ENCODE results near the gene MED10. TPM values are rescaled to one million over a fixed set of nuclear protein-coding genes. Genes with fewer than 3 reads are reported as not detected.
"Not testable (repeated sequence)": the region's sequence is repeated elsewhere in the genome, so short reads cannot be mapped to it uniquely, and the experiment has no call there.

The MED10 gene
- total RNA-seq, 1 donor from 2014 or later, result 31.8 TPM

DNA sequence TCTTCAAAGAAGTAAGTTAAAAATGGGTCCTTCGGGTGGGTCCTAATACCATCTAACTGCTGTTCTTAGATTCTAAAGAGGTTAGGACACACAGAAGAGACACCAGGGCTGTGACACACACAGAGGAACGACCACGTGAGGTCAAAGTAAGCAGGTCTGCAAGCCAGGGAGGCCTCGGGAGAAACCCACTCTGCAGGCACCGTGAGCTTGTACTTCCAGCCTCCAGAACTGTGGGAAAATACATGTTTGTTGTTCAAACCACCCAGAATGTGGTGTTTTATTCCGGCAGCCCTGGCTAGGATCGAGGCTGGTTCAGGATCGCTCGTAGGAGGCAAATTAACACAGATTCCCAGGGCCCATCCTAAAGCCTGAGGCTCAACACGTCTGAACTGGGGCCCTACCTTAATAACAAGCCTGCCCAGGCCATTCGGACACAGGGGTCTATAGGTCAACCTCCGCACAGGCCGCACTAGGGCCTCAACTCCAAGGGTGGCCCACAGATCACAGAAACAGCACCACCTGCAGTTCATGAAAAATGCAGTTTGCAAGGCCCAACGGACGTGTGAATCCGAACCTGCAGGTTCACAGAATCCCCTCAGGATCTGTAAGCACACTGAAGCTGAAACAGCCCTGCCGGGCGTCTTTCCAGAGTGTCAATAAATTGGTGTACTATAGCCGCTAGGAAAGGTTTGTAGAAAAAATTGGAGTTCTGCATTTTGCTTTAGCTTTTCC is 7.1 kb downstream of the MED10 start:
- TF ChIP-seq, protein P1, sequence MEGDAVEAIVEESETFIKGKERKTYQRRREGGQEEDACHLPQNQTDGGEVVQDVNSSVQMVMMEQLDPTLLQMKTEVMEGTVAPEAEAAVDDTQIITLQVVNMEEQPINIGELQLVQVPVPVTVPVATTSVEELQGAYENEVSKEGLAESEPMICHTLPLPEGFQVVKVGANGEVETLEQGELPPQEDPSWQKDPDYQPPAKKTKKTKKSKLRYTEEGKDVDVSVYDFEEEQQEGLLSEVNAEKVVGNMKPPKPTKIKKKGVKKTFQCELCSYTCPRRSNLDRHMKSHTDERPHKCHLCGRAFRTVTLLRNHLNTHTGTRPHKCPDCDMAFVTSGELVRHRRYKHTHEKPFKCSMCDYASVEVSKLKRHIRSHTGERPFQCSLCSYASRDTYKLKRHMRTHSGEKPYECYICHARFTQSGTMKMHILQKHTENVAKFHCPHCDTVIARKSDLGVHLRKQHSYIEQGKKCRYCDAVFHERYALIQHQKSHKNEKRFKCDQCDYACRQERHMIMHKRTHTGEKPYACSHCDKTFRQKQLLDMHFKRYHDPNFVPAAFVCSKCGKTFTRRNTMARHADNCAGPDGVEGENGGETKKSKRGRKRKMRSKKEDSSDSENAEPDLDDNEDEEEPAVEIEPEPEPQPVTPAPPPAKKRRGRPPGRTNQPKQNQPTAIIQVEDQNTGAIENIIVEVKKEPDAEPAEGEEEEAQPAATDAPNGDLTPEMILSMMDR (IDR thresholded peaks at IDR 0.05), result no peak
- Histone ChIP-seq H3K9me3 (no peaks in the 10 kb centered on the region), H3K27me3 (no peaks in the 10 kb centered on the region), H3K4me3 (no peak overlapping the region), H3K36me3 (peaks cover 91% of the 10 kb centered on the region), H3K27ac (no peak overlapping the region), H3K4me1 (no peaks in the 10 kb centered on the region)
- DNase-seq (no peak), ATAC-seq (no peak)
- intact Hi-C loops (cut with DNase I), result no loop called here

- TF ChIP-seq, protein P1 (IDR thresholded peaks at IDR 0.05), result no peak
- ATAC-seq, result no peak
- no peak overlapping the region for H3K27ac ChIP-seq
- H3K36me3 ChIP-seq, result peaks cover 84% of the 10 kb centered on the region
- no peak for DNase-seq
- no peaks in the 10 kb centered on the region for H3K27me3 ChIP-seq
- no peaks in the 10 kb centered on the region for H3K9me3 ChIP-seq
- no peak overlapping the region for H3K4me3 ChIP-seq
- no peaks in the 10 kb centered on the region for H3K4me1 ChIP-seq
- intact Hi-C loops (cut with DNase I), result no loop called here
Measured at GRCh38 chr5:6370580-6370979, 7.8 kb downstream of the MED10 start.

GRCh38 chr5:6365977-6366590 is 12.3 kb downstream of the MED10 start:
- peaks cover 46% of the 10 kb centered on the region for H3K36me3 ChIP-seq
- no peak overlapping the region for H3K4me3 ChIP-seq

DNA sequence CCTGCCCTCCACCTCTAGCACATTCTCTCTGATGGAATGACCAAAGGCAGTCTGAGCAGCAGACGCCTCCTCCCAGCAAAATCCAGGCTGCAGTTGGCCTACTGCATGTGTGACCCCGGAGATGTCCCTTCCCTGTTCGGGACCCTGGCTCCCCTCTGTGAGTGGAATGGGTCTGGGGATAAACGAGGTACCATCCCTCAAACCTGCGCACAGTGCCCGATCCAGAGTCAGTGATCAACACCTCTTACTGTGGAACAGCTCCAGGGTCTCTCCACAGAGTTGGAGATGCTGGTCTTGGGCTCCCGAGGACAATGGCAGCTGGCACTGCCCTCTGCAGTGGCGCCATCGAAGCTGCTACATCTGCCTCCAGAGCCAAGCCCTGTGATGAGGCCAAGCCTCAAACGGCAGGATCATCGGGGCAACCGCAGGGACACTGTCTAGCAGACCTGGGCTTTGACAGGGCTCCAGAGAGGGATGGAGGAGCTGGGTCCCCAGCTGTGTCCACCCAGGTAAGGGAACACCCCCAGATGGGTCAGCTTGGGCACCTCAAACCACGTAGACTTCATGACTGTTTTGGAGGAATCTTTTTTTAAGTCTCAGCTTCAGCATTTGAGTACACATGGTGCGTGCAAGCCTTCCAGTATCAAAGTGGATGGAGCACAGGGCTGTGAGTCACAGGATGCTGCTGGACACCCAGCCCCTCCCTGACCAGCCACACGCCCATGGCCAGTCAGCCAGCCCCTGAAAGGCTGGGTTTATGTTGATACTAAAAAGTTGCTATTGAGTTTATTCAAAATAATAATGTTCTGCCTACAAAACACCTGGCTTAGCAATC is 13.0 kb downstream of the MED10 start:
- Histone ChIP-seq H3K9me3 (no peaks in the 10 kb centered on the region), H3K27me3 (no peaks in the 10 kb centered on the region), H3K36me3 (peaks cover 39% of the 10 kb centered on the region), H3K4me1 (no peaks in the 10 kb centered on the region), H3K27ac (no peak overlapping the region), H3K4me3 (no peak overlapping the region)
- TF ChIP-seq, protein P1 (IDR thresholded peaks at IDR 0.05), result no peak
- DNase-seq, result no peak
- ATAC-seq, result peak; percentile 6
- intact Hi-C loops (cut with DNase I), result no loop called here

More at GRCh38 chr5:6365977-6366590, 12.3 kb downstream of the MED10 start:
- Histone ChIP-seq H3K27me3 (no peaks in the 10 kb centered on the region), H3K4me1 (no peaks in the 10 kb centered on the region), H3K27ac (no peak overlapping the region), H3K9me3 (no peaks in the 10 kb centered on the region)
- intact Hi-C loops (cut with DNase I), result no loop called here
- no peak for DNase-seq
- no peak for ATAC-seq
- TF ChIP-seq, protein P1 (IDR thresholded peaks at IDR 0.05), result no peak

DNA sequence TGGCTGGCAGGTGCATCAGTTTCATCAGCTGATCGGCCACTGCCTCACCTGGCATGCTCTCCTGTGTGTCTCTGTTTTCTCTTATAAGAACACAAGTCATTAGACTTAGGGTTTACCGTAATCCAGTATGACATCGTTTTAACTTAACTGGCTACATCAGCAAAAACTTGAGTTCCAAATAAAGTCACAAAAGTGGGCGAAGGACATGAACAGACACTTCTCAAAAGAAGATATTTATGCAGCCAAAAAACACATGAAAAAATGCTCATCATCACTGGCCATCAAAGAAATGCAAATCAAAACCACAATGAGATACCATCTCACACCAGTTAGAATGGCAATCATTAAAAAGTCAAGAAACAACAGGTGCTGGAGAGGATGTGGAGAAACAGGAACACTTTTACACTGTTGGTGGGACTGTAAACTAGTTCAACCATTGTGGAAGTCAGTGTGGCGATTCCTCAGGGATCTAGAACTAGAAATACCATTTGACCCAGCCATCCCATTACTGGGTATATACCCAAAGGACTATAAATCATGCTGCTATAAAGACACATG is 14.8 kb downstream of the MED10 start:
- ATAC-seq; H3K27me3 ChIP-seq; H3K27ac ChIP-seq; intact Hi-C loops (cut with DNase I); H3K4me3 ChIP-seq; H3K4me1 ChIP-seq; H3K9me3 ChIP-seq; DNase-seq: not testable (repeated sequence)
- peaks cover 21% of the 10 kb centered on the region for H3K36me3 ChIP-seq

All from upper lobe of right lung (tissue), 1 donor.